Mesendoderm (in vitro differentiated cells): Measurements from ENCODE around the gene AGBL4.

ENCODE experiments used
- DNase-seq: peaks from one replicate; pipeline ENCODE4 v3.0.0; 2013
- H2AK5ac ChIP-seq: 2 replicates; pipeline ENCODE4 v1.6.1; 2013; ENCODE audit warnings: low read length, inconsistent platforms
- H2BK120ac ChIP-seq: 2 replicates; pipeline ENCODE4 v1.6.1; 2013; ENCODE audit warnings: low read depth, mild to moderate bottlenecking, low read length, moderate library complexity, mixed read lengths
- H2BK15ac ChIP-seq: replicated peaks from 2 replicates; pipeline ENCODE4 v1.6.1; 2013; ENCODE audit warnings: low read depth, mild to moderate bottlenecking, moderate library complexity
- H2BK5ac ChIP-seq: 2 replicates; pipeline ENCODE4 v1.6.1; 2013; ENCODE audit warnings: low read length, inconsistent platforms
- H3K18ac ChIP-seq: 2 replicates; pipeline ENCODE4 v1.6.1; 2013; ENCODE audit warnings: mild to moderate bottlenecking, low read length, mixed read lengths
- H3K23ac ChIP-seq: one replicate; pipeline ENCODE4 v1.6.1; 2013; ENCODE audit warnings: low read length
- H3K27ac ChIP-seq: 2 replicates; pipeline ENCODE4 v1.5.1; 2013; ENCODE audit warnings: low read depth, mild to moderate bottlenecking, inconsistent platforms, low read length, moderate library complexity
- H3K27me3 ChIP-seq: 2 replicates; pipeline ENCODE4 v1.6.1; 2013; ENCODE audit warnings: low read length, control low read depth, mild to moderate bottlenecking, inconsistent platforms; ENCODE audit not compliant: insufficient read depth, poor library complexity
- H3K36me3 ChIP-seq: 2 replicates; pipeline ENCODE4 v1.6.1; 2013; ENCODE audit warnings: low read length, inconsistent platforms; ENCODE audit not compliant: control insufficient read depth, insufficient read depth
- H3K4ac ChIP-seq: one replicate; pipeline ENCODE4 v1.6.1; 2013; ENCODE audit warnings: low read depth, mild to moderate bottlenecking, low read length, moderate library complexity
- H3K4me1 ChIP-seq: 2 replicates; pipeline ENCODE4 v1.6.1; 2013; ENCODE audit warnings: low read depth, low read length, inconsistent platforms; ENCODE audit not compliant: control insufficient read depth
- H3K4me2 ChIP-seq: 2 replicates; pipeline ENCODE4 v1.6.1; 2013; ENCODE audit warnings: low read length
- H3K4me3 ChIP-seq: 2 replicates; pipeline ENCODE4 v1.5.1; 2013; ENCODE audit warnings: mild to moderate bottlenecking, low read length
- H3K56ac ChIP-seq: one replicate; pipeline ENCODE4 v1.6.1; 2013; ENCODE audit warnings: low read length
- H3K79me1 ChIP-seq: 2 replicates; pipeline ENCODE4 v1.6.1; 2013; ENCODE audit warnings: low read length, inconsistent platforms
- H3K79me2 ChIP-seq: 2 replicates; pipeline ENCODE4 v1.6.1; 2013; ENCODE audit warnings: mild to moderate bottlenecking, low read length; ENCODE audit not compliant: control insufficient read depth, insufficient read depth
- H3K9ac ChIP-seq: 2 replicates; pipeline ENCODE4 v1.6.1; 2013; ENCODE audit warnings: low read length, inconsistent platforms
- H4K5ac ChIP-seq: one replicate; pipeline ENCODE4 v1.6.1; 2013; ENCODE audit warnings: low read length
- H4K8ac ChIP-seq: one replicate; pipeline ENCODE4 v1.6.1; 2013; ENCODE audit warnings: low read depth, mild to moderate bottlenecking, control low read depth, low read length, moderate library complexity
- WGBS: extraction: QIAGEN DNeasy Blood & Tissue Kit; methylation state at CpG from one replicate; pipeline ENCODE4 v1.1.7; 2013; ENCODE audit warnings: low lambda C conversion rate, missing lambda C conversion rate; ENCODE audit not compliant: insufficient coverage; ENCODE audit errors: extremely low coverage; 5-methylcytosine and 5-hydroxymethylcytosine counted together

Gene AGBL4

DNA sequence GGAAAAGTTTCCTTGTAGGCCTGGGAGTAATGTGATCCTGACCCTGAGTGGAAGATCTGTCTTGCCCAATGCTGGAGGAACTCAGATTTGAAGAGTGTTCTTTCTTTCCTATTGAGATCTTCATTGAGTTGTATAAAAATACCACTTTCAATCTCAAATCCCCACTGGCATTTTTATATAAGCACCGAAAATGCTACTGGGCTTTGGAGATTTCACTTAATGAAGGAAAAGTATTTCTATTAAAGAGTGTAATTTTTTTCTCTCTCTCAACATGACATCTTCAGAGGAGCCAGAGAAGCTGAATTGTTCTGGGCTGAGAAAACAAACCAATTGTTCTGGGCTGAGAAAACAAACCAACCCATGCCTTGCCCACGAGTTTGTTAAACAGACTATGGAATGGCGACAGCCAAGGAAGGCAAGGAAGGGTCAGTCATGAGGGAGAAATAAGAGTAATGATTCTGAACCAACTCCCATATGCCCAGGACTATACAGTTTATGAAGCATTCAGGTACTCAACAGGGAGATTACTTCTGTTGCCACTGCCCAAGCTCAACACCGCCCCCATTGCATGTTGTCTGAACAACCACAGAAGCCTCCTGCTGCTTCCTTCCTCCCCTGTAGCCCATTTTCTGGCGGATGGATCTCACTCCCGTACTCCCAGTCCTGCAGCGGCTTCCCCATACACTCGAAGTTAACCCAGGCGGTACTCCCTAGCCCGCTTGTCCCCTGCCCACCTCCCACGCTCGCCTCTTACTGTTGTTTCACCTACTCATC, 1350.2 kb downstream of the AGBL4 start:
- Histone ChIP-seq H3K4ac (no peak overlapping the region), H3K36me3 (no peaks in the 10 kb centered on the region), H2BK120ac (no peak overlapping the region), H4K8ac (no peak overlapping the region), H2AK5ac (no peak overlapping the region), H3K9ac (no peak overlapping the region), H4K5ac (no peak overlapping the region), H3K27ac (no peak overlapping the region), H2BK5ac (no peak overlapping the region), H3K27me3 (no peaks in the 10 kb centered on the region), H3K4me1 (no peaks in the 10 kb centered on the region), H3K56ac (no peak overlapping the region), H3K23ac (no peak overlapping the region), H3K4me2 (no peak overlapping the region), H3K18ac (no peak overlapping the region), H3K79me2 (no peaks in the 10 kb centered on the region), H3K4me3 (no peak overlapping the region), H2BK15ac (no peak overlapping the region), H3K79me1 (no peaks in the 10 kb centered on the region)
- WGBS = no CpG with 5 or more reads among the region's 12 CpGs
- peak; percentile 80 for DNase-seq

DNA sequence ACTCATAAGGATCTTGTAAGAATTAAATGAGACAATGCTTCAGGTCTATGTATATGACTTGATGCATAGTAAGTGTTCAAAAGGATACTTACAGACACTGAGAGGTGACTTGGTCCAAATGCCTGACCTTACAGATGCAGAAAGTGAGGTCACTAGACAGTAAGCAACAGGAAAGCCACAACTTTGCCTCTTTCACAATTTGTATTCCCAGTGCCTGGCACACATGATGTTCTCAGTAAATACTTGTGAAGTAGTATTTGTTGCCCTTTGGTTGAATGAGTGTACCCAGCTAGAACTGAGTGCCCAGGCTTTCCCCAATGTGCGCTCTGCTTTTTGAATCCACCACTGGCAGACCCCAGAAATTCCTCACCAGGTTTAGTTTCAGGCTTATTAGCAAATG, 1352.2 kb downstream of the AGBL4 start:
- no peaks in the 10 kb centered on the region for H3K4me1 ChIP-seq

DNA sequence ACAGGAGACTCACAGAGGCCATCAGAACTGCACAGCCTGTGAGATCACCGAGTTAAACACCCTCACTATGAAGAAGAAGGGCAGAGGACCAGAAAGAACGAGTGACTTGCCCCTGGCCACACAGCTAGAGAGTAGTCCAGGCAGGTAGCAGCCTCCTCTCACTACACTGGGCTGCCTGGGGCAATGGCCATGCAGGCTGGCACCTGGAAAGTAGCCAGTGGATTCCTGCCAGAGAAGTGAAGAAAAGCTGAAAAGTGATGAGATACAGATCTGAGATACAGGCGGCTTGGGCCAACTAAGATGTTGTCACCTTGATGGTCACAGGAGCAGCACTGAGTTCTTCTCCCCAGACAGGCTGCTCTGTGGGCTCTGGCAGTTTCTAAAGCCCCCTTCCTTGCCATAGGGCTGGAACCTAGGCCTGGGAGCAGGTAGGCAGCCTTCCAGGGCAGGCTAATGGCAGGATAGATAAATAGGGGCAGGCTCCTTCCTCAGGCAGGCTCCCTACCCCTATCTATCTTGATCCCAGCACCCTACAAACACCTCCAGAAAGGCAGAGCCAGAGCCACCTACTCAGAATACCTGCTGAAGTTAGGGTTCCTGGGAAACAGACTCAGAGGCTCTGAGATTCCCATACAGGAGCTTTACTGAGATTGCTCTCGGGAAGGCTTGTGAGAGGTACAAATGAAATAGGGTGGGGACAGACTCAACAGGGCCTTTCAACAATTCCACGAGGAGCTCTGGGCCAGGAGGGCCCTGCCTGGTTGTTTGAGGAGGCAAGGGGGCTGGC, 1353.3 kb downstream of the AGBL4 start:
- Histone ChIP-seq H3K79me2 (no peaks in the 10 kb centered on the region), H4K8ac (no peak overlapping the region), H3K56ac (no peak overlapping the region), H2AK5ac (no peak overlapping the region), H3K27me3 (no peaks in the 10 kb centered on the region), H3K4me3 (no peak overlapping the region), H4K5ac (no peak overlapping the region), H3K36me3 (no peaks in the 10 kb centered on the region), H2BK15ac (no peak overlapping the region), H3K23ac (no peak overlapping the region), H2BK5ac (no peak overlapping the region), H3K18ac (no peak overlapping the region), H3K4ac (no peak overlapping the region), H3K4me2 (no peak overlapping the region), H3K9ac (no peak overlapping the region), H2BK120ac (no peak overlapping the region), H3K27ac (no peak overlapping the region), H3K4me1 (no peaks in the 10 kb centered on the region), H3K79me1 (no peaks in the 10 kb centered on the region)
- no CpG with 5 or more reads among the region's 5 CpGs for WGBS
- DNase-seq = no peak

More for the DNA sequence above, 1352.2 kb downstream of the AGBL4 start:
- no peak overlapping the region for H4K8ac ChIP-seq
- H3K4ac ChIP-seq = no peak overlapping the region
- no peaks in the 10 kb centered on the region for H3K27me3 ChIP-seq
- no peaks in the 10 kb centered on the region for H3K79me1 ChIP-seq
- no peak overlapping the region for H2BK15ac ChIP-seq
- H3K23ac ChIP-seq = no peak overlapping the region
- no peak overlapping the region for H3K9ac ChIP-seq
- no peak overlapping the region for H3K18ac ChIP-seq
- no peak overlapping the region for H4K5ac ChIP-seq
- H3K79me2 ChIP-seq = no peaks in the 10 kb centered on the region
- no peak overlapping the region for H3K56ac ChIP-seq
- DNase-seq = no peak
- no peak overlapping the region for H3K4me3 ChIP-seq
- H2BK120ac ChIP-seq = no peak overlapping the region
- WGBS = no CpG with 5 or more reads among the region's 1 CpG
- no peak overlapping the region for H2AK5ac ChIP-seq
- no peak overlapping the region for H3K27ac ChIP-seq
- H2BK5ac ChIP-seq = no peak overlapping the region
- H3K36me3 ChIP-seq = no peaks in the 10 kb centered on the region
- H3K4me2 ChIP-seq = no peak overlapping the region

DNA sequence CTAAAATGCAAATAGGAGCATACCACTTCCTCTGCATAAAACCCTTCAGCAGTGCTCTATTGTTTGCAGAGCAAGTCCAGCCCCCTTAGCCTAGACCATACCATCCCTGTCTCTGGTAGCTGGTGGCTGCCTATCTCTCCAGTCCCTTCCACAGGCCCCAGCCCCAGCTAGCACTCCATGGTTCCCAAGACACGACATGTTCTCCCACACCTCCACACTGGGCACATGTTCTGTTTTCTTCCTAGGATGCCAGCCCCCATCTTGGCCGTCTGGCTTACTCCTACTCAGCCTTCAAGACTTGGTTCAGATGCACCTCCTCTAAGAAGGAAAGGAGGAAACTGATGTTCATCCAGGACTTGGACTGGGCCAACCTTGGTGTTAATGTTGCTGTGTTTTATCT, 1355.4 kb downstream of the AGBL4 start:
- H3K79me2 ChIP-seq = no peaks in the 10 kb centered on the region
- no peaks in the 10 kb centered on the region for H3K4me1 ChIP-seq
- no peak overlapping the region for H3K23ac ChIP-seq
- no peaks in the 10 kb centered on the region for H3K79me1 ChIP-seq
- no CpG with 5 or more reads among the region's 2 CpGs for whole genome bisulfite sequencing
- no peak overlapping the region for H3K18ac ChIP-seq
- H2BK15ac ChIP-seq = no peak overlapping the region
- H3K27me3 ChIP-seq = no peaks in the 10 kb centered on the region
- no peaks in the 10 kb centered on the region for H3K36me3 ChIP-seq
- H3K4me3 ChIP-seq = no peak overlapping the region
- H2BK5ac ChIP-seq = no peak overlapping the region
- H3K56ac ChIP-seq = no peak overlapping the region
- no peak overlapping the region for H2AK5ac ChIP-seq
- no peak overlapping the region for H4K5ac ChIP-seq
- H3K4me2 ChIP-seq = no peak overlapping the region
- no peak overlapping the region for H3K27ac ChIP-seq
- peak; percentile 29 for DNase-seq
- no peak overlapping the region for H3K9ac ChIP-seq
- H3K4ac ChIP-seq = no peak overlapping the region
- H2BK120ac ChIP-seq = no peak overlapping the region
- H4K8ac ChIP-seq = no peak overlapping the region

DNA sequence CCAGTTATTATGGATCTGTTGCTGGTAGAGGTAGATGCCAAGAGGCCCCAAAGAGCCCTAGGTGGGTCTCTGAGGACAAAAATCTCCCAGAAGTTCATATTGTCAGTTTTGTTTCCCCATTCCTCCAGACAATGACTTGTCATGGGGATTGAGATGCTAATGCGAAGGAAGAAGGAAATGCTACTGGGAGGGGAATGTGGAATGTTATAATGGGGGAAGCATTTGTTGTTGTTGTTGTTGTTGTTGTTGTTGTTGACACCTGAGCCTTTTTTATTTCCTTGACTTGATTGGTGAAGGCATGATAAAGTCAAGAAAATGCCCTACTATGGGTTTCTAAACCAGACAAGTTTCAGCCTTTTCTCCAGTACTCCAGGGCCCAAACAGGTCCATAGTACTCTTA, 1356.0 kb downstream of the AGBL4 start:
- Histone ChIP-seq H4K8ac (no peak overlapping the region), H3K4me2 (no peak overlapping the region), H3K27ac (no peak overlapping the region), H2BK5ac (no peak overlapping the region), H3K36me3 (no peaks in the 10 kb centered on the region), H2BK15ac (no peak overlapping the region), H3K4me3 (no peak overlapping the region), H3K4me1 (no peaks in the 10 kb centered on the region), H4K5ac (no peak overlapping the region), H3K9ac (no peak overlapping the region), H3K27me3 (no peaks in the 10 kb centered on the region), H2AK5ac (no peak overlapping the region), H3K56ac (no peak overlapping the region), H3K23ac (no peak overlapping the region), H3K79me2 (no peaks in the 10 kb centered on the region), H3K4ac (no peak overlapping the region), H3K79me1 (no peaks in the 10 kb centered on the region), H3K18ac (no peak overlapping the region), H2BK120ac (no peak overlapping the region)
- DNase-seq = no peak
- WGBS = no CpG with 5 or more reads among the region's 1 CpG
